Parathyroid adenoma (tissue), 2 donors: ENCODE data around the gene ADAMTS5.
A peak's percentile ranks its signal among the peaks of the same experiment; 100 is the strongest.

ENCODE experiments used
- H2AFZ ChIP-seq: fragments of 300-600 bp; sonication (generic); one replicate; pipeline ENCODE4 v1.7.0; 2017; ENCODE audit warnings: antibody characterized with exemption, mild to moderate bottlenecking
- H3K27ac ChIP-seq: fragments of 300-600 bp; sonication (generic); one replicate; pipeline ENCODE4 v1.7.0; 2017
- H3K27me3 ChIP-seq: fragments of 300-600 bp; sonication (generic); one replicate; pipeline ENCODE4 v1.7.0; 2017; ENCODE audit warnings: low read length; ENCODE audit not compliant: control insufficient read depth, insufficient read depth
- H3K36me3 ChIP-seq: fragments of 300-600 bp; sonication (generic); one replicate; pipeline ENCODE4 v1.7.0; 2017; ENCODE audit warnings: low read length; ENCODE audit not compliant: control insufficient read depth, insufficient read depth
- H3K4me1 ChIP-seq: fragments of 300-600 bp; sonication (generic); one replicate; pipeline ENCODE4 v1.7.0; 2017; ENCODE audit warnings: control low read depth
- H3K4me2 ChIP-seq: fragments of 300-600 bp; sonication (generic); one replicate; pipeline ENCODE4 v1.7.0; 2017; ENCODE audit warnings: low read length
- H3K4me3 ChIP-seq: fragments of 300-600 bp; sonication (generic); one replicate; pipeline ENCODE4 v1.7.0; 2017; ENCODE audit warnings: low read depth, low read length
- H3K79me2 ChIP-seq: fragments of 300-600 bp; sonication (generic); one replicate; pipeline ENCODE4 v1.7.0; 2017; ENCODE audit warnings: control low read depth
- H3K9ac ChIP-seq: fragments of 300-600 bp; sonication (generic); one replicate; pipeline ENCODE4 v1.7.0; 2017; ENCODE audit warnings: mild to moderate bottlenecking
- H3K9me3 ChIP-seq: fragments of 300-600 bp; sonication (generic); one replicate; pipeline ENCODE4 v1.7.0; 2017; ENCODE audit warnings: low read length; ENCODE audit not compliant: control insufficient read depth
- CTCF ChIP-seq: fragments of 300-600 bp; sonication (generic); IDR thresholded peaks from one replicate; pipeline ENCODE4 v1.7.0; 2017; ENCODE audit warnings: antibody characterized with exemption, mild to moderate bottlenecking
- donor health status: primary hyperparathyroidism.

ADAMTS5 gene

DNA sequence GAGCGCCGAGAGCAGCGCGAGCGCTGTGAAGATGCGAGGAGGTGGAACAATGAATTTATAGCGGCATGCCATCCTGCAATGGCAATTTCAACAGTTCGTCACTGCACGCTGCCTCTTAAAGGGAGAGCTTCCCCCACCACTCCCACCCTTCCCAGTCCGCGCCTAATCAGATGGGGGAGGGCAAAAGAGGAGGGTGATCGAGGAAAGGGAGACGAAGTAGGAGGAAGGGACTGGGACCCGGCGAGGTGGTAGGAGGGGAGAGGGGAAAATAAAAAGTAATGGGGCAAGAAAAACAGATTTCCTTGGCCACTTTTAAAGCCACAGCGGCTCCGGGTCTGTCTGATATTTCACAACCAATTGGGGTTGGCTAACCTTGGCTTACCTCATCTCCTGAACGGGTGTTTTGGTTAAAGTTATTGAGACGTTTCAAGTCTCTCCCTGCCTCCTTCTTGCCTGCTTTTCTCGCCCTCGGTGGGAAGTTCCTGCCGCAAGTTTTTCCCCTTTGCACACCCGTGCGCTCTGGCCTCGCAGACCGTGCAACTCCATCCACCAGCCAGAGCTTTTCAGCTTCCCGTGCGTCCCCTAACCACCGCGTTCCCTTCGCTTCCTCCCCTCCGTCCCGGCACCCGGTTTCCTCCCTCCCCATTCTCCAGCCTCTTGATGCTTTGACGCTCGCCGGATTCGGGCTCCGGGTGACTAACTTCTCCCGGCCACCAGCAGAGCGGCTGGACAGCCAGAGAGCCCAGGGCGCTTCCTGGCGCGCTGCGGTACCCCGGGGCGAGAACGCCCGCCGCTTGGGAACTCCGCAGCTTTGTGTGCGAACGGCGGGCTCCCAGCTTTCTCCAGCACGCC lies at the start of gene ADAMTS5:
TSS of gene ADAMTS5 (minus strand) at position 27 of the 852 bp plus-strand sequence. CDS start 697 bp downstream, outside the sequence.
- Histone ChIP-seq H3K27me3 (no peaks in the 10 kb centered on the region), H3K4me1 (no peaks in the 10 kb centered on the region), H3K27ac (no peak within 1 kb of the TSS), H2AFZ (peak within 1 kb of the TSS; percentile 38), H3K9ac (no peak within 1 kb of the TSS), H3K79me2 (no peaks in the 10 kb centered on the region), H3K4me3 (peak within 1 kb of the TSS; percentile 68), H3K36me3 (no peaks in the 10 kb centered on the region), H3K4me2 (peak within 1 kb of the TSS; percentile 74), H3K9me3 (no peaks in the 10 kb centered on the region)
- no peak for TF ChIP-seq CTCF

DNA sequence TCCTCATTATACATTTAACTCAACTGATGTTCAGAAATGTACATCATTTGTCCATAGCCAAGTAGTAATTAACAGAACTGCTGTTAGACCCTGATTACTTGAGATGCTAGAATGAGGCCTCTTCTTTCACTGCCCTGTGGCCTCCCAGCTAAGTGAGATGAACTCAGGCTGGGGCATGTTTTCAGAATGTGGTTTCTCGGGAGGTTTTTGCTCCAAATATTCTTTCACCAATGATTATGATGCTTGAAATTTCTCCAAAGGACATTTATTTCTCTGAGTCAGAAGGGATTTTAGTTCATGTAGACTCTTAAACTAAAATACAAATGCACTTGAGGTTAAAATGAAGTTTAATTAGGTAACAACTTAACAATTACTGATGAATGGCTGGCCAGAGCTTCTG lies 34.6 kb upstream of the ADAMTS5 start:
- Histone ChIP-seq H3K27me3 (no peaks in the 10 kb centered on the region), H3K36me3 (no peaks in the 10 kb centered on the region)

DNA sequence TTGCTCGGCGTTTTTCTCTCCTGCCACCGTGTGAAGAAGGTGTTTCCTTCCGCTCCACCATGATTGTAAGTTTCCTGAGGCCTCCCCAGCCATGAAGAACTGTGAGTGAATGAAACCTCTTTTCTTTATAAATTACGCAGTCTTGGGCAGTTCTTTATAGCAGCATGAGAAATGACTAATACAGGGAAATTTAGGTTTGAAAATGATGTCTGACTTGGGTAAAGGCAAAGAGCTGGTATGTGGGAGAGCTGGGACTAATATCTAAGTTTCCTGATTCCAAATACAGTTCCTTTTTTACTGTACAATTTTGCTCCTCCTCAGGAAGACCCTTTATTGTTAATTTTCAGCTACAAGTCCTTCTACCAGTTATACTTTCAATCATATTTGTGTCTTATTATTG lies 16.7 kb upstream of the ADAMTS5 start:
- no peak for TF ChIP-seq CTCF
- no peak overlapping the region for H3K27ac ChIP-seq
- no peaks in the 10 kb centered on the region for H3K27me3 ChIP-seq
- no peak overlapping the region for H3K4me2 ChIP-seq
- H3K9me3 ChIP-seq, result no peaks in the 10 kb centered on the region
- H3K4me1 ChIP-seq, result no peaks in the 10 kb centered on the region
- H3K79me2 ChIP-seq, result no peaks in the 10 kb centered on the region
- H3K9ac ChIP-seq, result no peak overlapping the region
- H3K4me3 ChIP-seq, result no peak overlapping the region
- peaks cover 3% of the 10 kb centered on the region for H3K36me3 ChIP-seq
- H2AFZ ChIP-seq, result no peak overlapping the region

More for the DNA sequence above, 34.6 kb upstream of the ADAMTS5 start:
- no peaks in the 10 kb centered on the region for H3K9me3 ChIP-seq
- H3K9ac ChIP-seq, result no peak overlapping the region
- TF ChIP-seq CTCF, result no peak
- no peak overlapping the region for H2AFZ ChIP-seq
- H3K4me3 ChIP-seq, result no peak overlapping the region
- no peaks in the 10 kb centered on the region for H3K79me2 ChIP-seq
- H3K4me1 ChIP-seq, result no peaks in the 10 kb centered on the region
- H3K27ac ChIP-seq, result no peak overlapping the region
- H3K4me2 ChIP-seq, result no peak overlapping the region

- H3K27ac ChIP-seq, result no peak overlapping the region
- H3K9ac ChIP-seq, result no peak overlapping the region
- TF ChIP-seq CTCF, result no peak
- peaks cover 3% of the 10 kb centered on the region for H3K36me3 ChIP-seq
- no peak overlapping the region for H2AFZ ChIP-seq
- H3K4me3 ChIP-seq, result no peak overlapping the region
- no peak overlapping the region for H3K4me2 ChIP-seq
- H3K9me3 ChIP-seq, result no peaks in the 10 kb centered on the region
- H3K4me1 ChIP-seq, result no peaks in the 10 kb centered on the region
- no peaks in the 10 kb centered on the region for H3K79me2 ChIP-seq
- no peaks in the 10 kb centered on the region for H3K27me3 ChIP-seq
These were observed 15.9 kb upstream of the ADAMTS5 start for GRCh38 chr21:26982767-26983166.

DNA sequence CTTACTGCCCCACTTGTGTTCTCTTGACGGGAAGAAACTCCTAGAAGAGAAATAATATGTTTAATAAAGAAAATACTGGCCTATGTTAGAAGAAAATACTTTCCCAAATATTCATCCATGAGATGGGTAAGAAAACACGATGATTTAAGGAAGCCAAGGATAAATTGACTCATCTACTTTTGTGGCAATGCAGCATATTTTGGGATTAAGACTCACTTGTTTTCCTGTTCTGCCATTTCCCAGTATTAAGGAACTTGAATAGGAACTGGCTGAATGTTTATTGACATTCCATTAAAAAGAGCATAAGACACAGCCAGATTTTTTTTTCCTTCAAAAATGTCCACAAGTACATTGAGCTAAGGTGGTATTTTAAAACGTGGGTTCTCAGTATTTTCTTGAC lies 10.9 kb upstream of the ADAMTS5 start:
- Histone ChIP-seq H3K9me3 (no peaks in the 10 kb centered on the region), H3K4me3 (no peak overlapping the region), H3K36me3 (peaks cover 3% of the 10 kb centered on the region), H3K9ac (no peak overlapping the region), H3K27ac (no peak overlapping the region), H3K4me1 (no peaks in the 10 kb centered on the region), H3K4me2 (no peak overlapping the region), H3K27me3 (no peaks in the 10 kb centered on the region), H3K79me2 (no peaks in the 10 kb centered on the region), H2AFZ (no peak overlapping the region)
- no peak for TF ChIP-seq CTCF
